Esophagus squamous epithelium (tissue), 4 donors: ENCODE data around the gene FGD2.

Experiments
- CTCF ChIP-seq, 6 experiments: fragments of 450-650 bp in 4 of 6; fragments of 200-600 bp in 2 of 6; sonication (generic) in 2 of 6; IDR thresholded peaks; one replicate each; pipeline ENCODE4 v1.5.1; 2016 to 2019; ENCODE audit warnings: antibody characterized with exemption in 6 of 6, mild to moderate bottlenecking in 4 of 6, moderate library complexity in 4 of 6
- POLR2A ChIP-seq, 4 donors: fragments of 450-650 bp; IDR thresholded peaks; one replicate each; pipeline ENCODE4 v1.6.1; 2017; ENCODE audit warnings: antibody characterized with exemption in 4 of 4, mild to moderate bottlenecking in 4 of 4, moderate library complexity in 3 of 4

GRCh38 chr6:37005827-37006567 lies 542 bp downstream of the FGD2 start:
- TF ChIP-seq CTCF (IDR thresholded peaks at IDR 0.05) (no peak), POLR2A (IDR thresholded peaks at IDR 0.05) (no peak)
